ENCODE results near the gene CNOT4. TPM values are rescaled to one million over a fixed set of nuclear protein-coding genes. Genes with fewer than 3 reads are reported as not detected.
A peak's percentile ranks its signal among the peaks of the same experiment; 100 is the strongest.

CNOT4 gene
- total RNA-seq, 1 donor from 2014 or later, result 32.1 TPM

DNA sequence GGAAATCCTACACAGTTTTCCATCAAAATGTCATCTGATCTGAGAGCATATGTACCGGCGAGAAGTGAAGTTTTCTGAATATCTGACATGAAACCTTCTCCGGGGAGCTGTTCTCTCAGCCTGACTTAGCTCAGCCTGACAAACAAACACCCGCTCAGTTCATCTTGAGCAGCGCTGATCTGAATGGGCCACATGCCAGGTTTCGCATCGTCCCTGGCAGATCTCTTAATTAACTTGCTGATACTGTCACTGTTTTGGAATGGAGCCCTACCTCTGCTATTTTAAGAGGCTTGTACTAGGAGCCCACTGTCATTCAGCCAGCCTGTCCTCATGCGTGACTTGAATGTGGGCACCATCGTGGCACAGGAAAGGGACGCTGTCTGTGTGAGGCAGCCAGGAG lies 167.0 kb downstream of the CNOT4 start:
- Mint-ChIP-seq H3K36me3 (no peaks in the 10 kb centered on the region), H3K27me3 (peaks cover 15% of the 10 kb centered on the region), H3K4me1 (ENCODE audit: unreplicated experiment) (no peaks in the 10 kb centered on the region), H3K27ac (no peak overlapping the region), H3K4me3 (no peak overlapping the region), H3K9me3 (no peaks in the 10 kb centered on the region)
- TF ChIP-seq, protein P1, sequence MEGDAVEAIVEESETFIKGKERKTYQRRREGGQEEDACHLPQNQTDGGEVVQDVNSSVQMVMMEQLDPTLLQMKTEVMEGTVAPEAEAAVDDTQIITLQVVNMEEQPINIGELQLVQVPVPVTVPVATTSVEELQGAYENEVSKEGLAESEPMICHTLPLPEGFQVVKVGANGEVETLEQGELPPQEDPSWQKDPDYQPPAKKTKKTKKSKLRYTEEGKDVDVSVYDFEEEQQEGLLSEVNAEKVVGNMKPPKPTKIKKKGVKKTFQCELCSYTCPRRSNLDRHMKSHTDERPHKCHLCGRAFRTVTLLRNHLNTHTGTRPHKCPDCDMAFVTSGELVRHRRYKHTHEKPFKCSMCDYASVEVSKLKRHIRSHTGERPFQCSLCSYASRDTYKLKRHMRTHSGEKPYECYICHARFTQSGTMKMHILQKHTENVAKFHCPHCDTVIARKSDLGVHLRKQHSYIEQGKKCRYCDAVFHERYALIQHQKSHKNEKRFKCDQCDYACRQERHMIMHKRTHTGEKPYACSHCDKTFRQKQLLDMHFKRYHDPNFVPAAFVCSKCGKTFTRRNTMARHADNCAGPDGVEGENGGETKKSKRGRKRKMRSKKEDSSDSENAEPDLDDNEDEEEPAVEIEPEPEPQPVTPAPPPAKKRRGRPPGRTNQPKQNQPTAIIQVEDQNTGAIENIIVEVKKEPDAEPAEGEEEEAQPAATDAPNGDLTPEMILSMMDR (conservative IDR thresholded peaks at IDR 0.05), result no peak
- no peak for DNase-seq (ENCODE audit: extremely low spot score, unreplicated experiment)

DNA sequence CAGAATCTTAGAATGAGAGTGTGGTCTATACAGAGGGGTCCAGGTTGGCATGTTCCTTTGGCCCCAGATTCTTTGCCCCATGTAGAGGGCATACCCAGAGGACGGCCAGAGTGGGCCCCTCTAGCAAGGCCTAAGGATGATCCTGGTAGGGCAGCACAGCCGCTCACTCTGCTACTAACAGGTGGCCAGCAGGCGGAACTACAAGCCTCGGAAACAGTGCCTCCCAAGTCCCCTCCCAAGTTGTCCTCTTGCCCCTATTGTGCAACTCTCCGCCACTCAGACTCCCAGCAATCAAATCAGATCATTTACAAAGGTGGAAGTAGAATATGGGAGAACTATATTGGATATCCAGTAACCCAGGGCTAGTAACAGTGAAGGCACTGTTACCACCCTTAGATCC lies 168.9 kb downstream of the CNOT4 start:
- Mint-ChIP-seq H3K27ac (no peak overlapping the region), H3K27me3 (peaks cover 20% of the 10 kb centered on the region), H3K36me3 (no peaks in the 10 kb centered on the region), H3K9me3 (no peaks in the 10 kb centered on the region), H3K4me3 (no peak overlapping the region), H3K4me1 (ENCODE audit: unreplicated experiment) (no peaks in the 10 kb centered on the region)
- TF ChIP-seq, protein P1 (conservative IDR thresholded peaks at IDR 0.05), result no peak
- DNase-seq (ENCODE audit: extremely low spot score, unreplicated experiment), result peak; percentile 55

DNA sequence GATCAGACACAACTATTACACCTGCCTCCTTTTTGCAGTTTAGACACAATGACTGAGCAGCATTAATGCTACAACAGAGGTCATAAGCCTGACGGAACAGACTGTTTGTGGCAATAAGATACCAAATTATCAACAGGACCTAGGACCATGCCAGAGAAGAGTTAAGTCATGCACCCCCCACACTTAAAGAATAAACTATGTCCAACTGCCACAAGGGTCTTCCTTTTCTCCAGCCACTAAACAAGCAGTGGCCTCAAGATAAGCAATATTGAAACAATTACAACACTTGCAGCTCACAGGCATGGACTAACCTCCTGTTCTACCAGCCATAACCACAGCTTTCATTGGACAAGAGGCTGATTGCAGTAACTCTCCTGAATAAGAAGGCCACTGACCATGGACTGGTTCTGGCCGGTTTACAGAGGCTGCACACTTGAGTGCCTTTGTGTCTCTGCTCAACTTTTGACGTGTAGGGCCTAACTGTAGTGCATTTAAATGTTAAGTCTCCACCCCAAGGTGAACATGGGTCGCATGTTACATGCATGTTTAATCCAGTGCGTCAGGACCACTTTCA lies 171.8 kb downstream of the CNOT4 start:
- no peaks in the 10 kb centered on the region for H3K4me1 Mint-ChIP-seq (ENCODE audit: unreplicated experiment)
- peaks cover 13% of the 10 kb centered on the region for H3K27me3 Mint-ChIP-seq
- no peaks in the 10 kb centered on the region for H3K9me3 Mint-ChIP-seq
- no peaks in the 10 kb centered on the region for H3K36me3 Mint-ChIP-seq
- H3K4me3 Mint-ChIP-seq, result no peak overlapping the region
- H3K27ac Mint-ChIP-seq, result no peak overlapping the region
- TF ChIP-seq, protein P1 (conservative IDR thresholded peaks at IDR 0.05), result no peak
- peak; percentile 48 for DNase-seq (ENCODE audit: extremely low spot score, unreplicated experiment)

DNA sequence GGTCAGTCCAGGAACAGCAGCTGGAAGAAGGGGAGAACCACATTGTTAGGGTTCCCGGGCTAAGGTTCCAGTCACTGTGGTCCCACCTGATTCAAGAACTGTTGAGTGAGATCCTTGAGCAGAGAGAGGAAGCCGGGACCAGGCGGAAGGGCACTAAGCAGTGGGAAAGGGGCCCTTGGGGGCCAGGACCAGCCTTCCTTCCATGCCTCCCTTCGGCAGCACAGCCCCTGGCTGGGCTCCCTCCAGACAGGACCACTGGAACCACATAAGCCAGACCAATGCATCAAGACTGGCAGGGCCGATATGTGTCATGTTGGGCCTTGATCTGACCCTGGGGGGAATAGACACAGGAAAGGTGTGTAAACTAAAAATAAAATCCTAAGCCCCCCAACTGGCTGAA lies 172.4 kb downstream of the CNOT4 start:
- TF ChIP-seq, protein P1 (conservative IDR thresholded peaks at IDR 0.05), result no peak
- no peaks in the 10 kb centered on the region for H3K36me3 Mint-ChIP-seq
- no peak overlapping the region for H3K27ac Mint-ChIP-seq
- DNase-seq (ENCODE audit: extremely low spot score, unreplicated experiment), result peak; percentile 54
- peaks cover 11% of the 10 kb centered on the region for H3K27me3 Mint-ChIP-seq
- no peak overlapping the region for H3K4me3 Mint-ChIP-seq
- H3K9me3 Mint-ChIP-seq, result no peaks in the 10 kb centered on the region
- no peaks in the 10 kb centered on the region for H3K4me1 Mint-ChIP-seq (ENCODE audit: unreplicated experiment)

DNA sequence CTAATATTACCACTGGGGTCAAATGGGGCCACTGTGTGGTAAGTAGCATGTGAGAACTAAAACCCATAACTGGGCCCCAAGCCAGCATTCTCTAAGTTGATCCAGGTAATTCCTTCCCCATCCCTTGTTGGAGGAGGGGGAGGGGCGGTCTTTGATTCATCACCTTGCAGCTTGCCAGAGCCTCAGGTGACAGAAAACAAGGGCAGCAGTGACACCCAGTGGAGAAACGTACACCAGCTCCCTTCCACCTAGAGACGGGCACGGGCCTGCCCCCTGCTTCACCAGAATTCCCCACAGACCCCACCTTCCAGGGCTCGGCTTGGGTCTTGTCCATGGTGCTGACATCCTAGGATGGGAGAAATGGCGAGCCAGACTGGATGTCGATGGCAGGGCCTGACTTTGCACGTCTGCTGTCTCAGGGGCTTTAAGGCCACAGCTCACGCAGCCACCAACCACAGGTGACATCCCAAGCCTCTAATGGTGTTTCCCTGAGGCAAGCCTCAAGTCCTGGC lies 174.2 kb downstream of the CNOT4 start:
- H3K27me3 Mint-ChIP-seq, result peaks cover 10% of the 10 kb centered on the region
- no peaks in the 10 kb centered on the region for H3K36me3 Mint-ChIP-seq
- DNase-seq (ENCODE audit: extremely low spot score, unreplicated experiment), result peak; percentile 80
- TF ChIP-seq, protein P1 (conservative IDR thresholded peaks at IDR 0.05), result peak; percentile 69
- no peak overlapping the region for H3K4me3 Mint-ChIP-seq
- H3K4me1 Mint-ChIP-seq (ENCODE audit: unreplicated experiment), result no peaks in the 10 kb centered on the region
- H3K9me3 Mint-ChIP-seq, result no peaks in the 10 kb centered on the region
- H3K27ac Mint-ChIP-seq, result no peak overlapping the region

Data from type B pancreatic cell (in vitro differentiated cells).